ENCODE results near the gene GSX1.

DNA sequence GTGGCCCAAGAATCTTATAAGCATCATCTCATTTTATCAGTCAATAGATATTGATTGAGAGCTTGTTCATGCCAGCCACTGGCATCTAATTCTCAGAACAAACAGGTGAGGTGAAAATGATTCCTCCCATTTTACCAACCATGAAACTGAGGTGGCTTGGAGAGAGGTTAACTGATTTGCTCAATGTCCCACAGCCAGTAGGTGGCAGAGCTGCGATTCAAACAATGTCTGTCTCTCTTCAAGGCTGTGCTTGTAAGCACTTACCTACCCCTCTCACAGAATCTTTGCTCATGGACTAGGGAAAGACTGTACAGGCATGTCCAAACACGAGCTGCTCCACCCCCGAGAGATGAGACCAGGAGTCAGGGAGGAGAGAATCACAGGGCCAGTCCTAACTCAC, 21.5 kb upstream of the GSX1 start:
- TF ChIP-seq POLR2A (IDR thresholded peaks at IDR 0.05; ENCODE audit: low read length) = no peak
- TF ChIP-seq GATA1 (IDR thresholded peaks at IDR 0.05; ENCODE audit: low read depth, low read length) = no peak

All from erythroblast (primary cell).